Measurements from ENCODE around the gene TLE2. TPM values are rescaled to one million over a fixed set of nuclear protein-coding genes. Genes with fewer than 3 reads are reported as not detected.
A peak's percentile ranks its signal among the peaks of the same experiment; 100 is the strongest.

The TLE2 gene
- total and polyA plus RNA-seq, 2 experiments from 2014 or later: 36.2 to 71.1 TPM

GRCh38 chr19:3024509-3024869 lies 4.6 kb downstream of the TLE2 start:
- H3K27ac ChIP-seq: no peak overlapping the region
- peaks cover 18% of the 10 kb centered on the region for H3K4me1 ChIP-seq (ENCODE audit: insufficient read depth)
- no peak overlapping the region for H3K4me3 ChIP-seq
- H3K79me2 ChIP-seq: peaks cover 16% of the 10 kb centered on the region
- H3K27me3 ChIP-seq: no peaks in the 10 kb centered on the region
- H3K36me3 ChIP-seq (replicated peaks; ENCODE audit: insufficient read depth, low read depth): no peaks in the 10 kb centered on the region
- no peak for TF ChIP-seq EZH2 (IDR thresholded peaks at IDR 0.05; ENCODE audit: borderline replicate concordance)
- no peak for TF ChIP-seq CTCF (IDR thresholded peaks at IDR 0.05; ENCODE audit: poor library complexity)
- no peak for TF ChIP-seq EZH2phosphoT487 (IDR thresholded peaks at IDR 0.05; ENCODE audit: low read depth, severe bottlenecking, unreplicated experiment)
- 25% methylated on average over 5 of the region's 5 CpGs for WGBS (ENCODE audit: low lambda C conversion rate, missing lambda C conversion rate)
- DNase-seq (ENCODE audit: low spot score): no peak
- no peaks in the 10 kb centered on the region for H3K9me3 ChIP-seq (ENCODE audit: low read depth)
- H4K20me1 ChIP-seq (ENCODE audit: insufficient read depth, poor library complexity, severe bottlenecking): no peaks in the 10 kb centered on the region
- H3K9me2 ChIP-seq (replicated peaks; ENCODE audit: insufficient read depth): no peaks in the 10 kb centered on the region
- peak overlapping the region; percentile 79 for H3K4me2 ChIP-seq
- no peak overlapping the region for H2AFZ ChIP-seq

- no peak for DNase-seq (ENCODE audit: low spot score)
- Histone ChIP-seq H3K27ac (no peak overlapping the region), H3K4me2 (no peak overlapping the region), H3K9me3 (ENCODE audit: low read depth) (no peaks in the 10 kb centered on the region), H3K79me2 (peaks cover 16% of the 10 kb centered on the region), H3K9me2 (replicated peaks; ENCODE audit: insufficient read depth) (no peaks in the 10 kb centered on the region), H3K4me3 (no peak overlapping the region), H3K36me3 (replicated peaks; ENCODE audit: insufficient read depth, low read depth) (no peaks in the 10 kb centered on the region), H2AFZ (no peak overlapping the region), H4K20me1 (ENCODE audit: insufficient read depth, poor library complexity, severe bottlenecking) (no peaks in the 10 kb centered on the region), H3K4me1 (ENCODE audit: insufficient read depth) (peaks cover 10% of the 10 kb centered on the region), H3K27me3 (no peaks in the 10 kb centered on the region)
- TF ChIP-seq EZH2phosphoT487 (IDR thresholded peaks at IDR 0.05; ENCODE audit: low read depth, severe bottlenecking, unreplicated experiment) (no peak), CTCF (IDR thresholded peaks at IDR 0.05; ENCODE audit: poor library complexity) (no peak), EZH2 (IDR thresholded peaks at IDR 0.05; ENCODE audit: borderline replicate concordance) (no peak)
- 88% methylated on average over 18 of the region's 18 CpGs for WGBS (ENCODE audit: low lambda C conversion rate, missing lambda C conversion rate)
Observed at GRCh38 chr19:3020321-3020960, 8.6 kb downstream of the TLE2 start.

GRCh38 chr19:3019211-3019854 lies 9.7 kb downstream of the TLE2 start:
- Histone ChIP-seq H3K27me3 (no peaks in the 10 kb centered on the region), H3K4me2 (no peak overlapping the region), H4K20me1 (ENCODE audit: insufficient read depth, poor library complexity, severe bottlenecking) (no peaks in the 10 kb centered on the region), H3K27ac (no peak overlapping the region), H3K9me2 (replicated peaks; ENCODE audit: insufficient read depth) (no peaks in the 10 kb centered on the region), H3K9me3 (ENCODE audit: low read depth) (no peaks in the 10 kb centered on the region), H3K4me1 (ENCODE audit: insufficient read depth) (no peaks in the 10 kb centered on the region), H3K4me3 (no peak overlapping the region), H2AFZ (no peak overlapping the region), H3K79me2 (peaks cover 12% of the 10 kb centered on the region), H3K36me3 (replicated peaks; ENCODE audit: insufficient read depth, low read depth) (no peaks in the 10 kb centered on the region)
- DNase-seq (ENCODE audit: low spot score): no peak
- 97% methylated on average over 24 of the region's 28 CpGs for WGBS (ENCODE audit: low lambda C conversion rate, missing lambda C conversion rate)
- TF ChIP-seq EZH2 (IDR thresholded peaks at IDR 0.05; ENCODE audit: borderline replicate concordance): no peak
- TF ChIP-seq CTCF (IDR thresholded peaks at IDR 0.05; ENCODE audit: poor library complexity): no peak
- TF ChIP-seq EZH2phosphoT487 (IDR thresholded peaks at IDR 0.05; ENCODE audit: low read depth, severe bottlenecking, unreplicated experiment): no peak
